Neuronal stem cell (in vitro differentiated cells): Measurements from ENCODE around the gene PDCD2L.
"Not testable (repeated sequence)": the region's sequence is repeated elsewhere in the genome, so short reads cannot be mapped to it uniquely, and the experiment has no call there.

Experiments
- DNase-seq: peaks from one replicate; pipeline ENCODE4 v3.0.0-alpha.2; 2013; ENCODE audit warnings: low spot score
- H2AFZ ChIP-seq: one replicate; pipeline ENCODE4 v1.6.1; 2013; ENCODE audit warnings: mild to moderate bottlenecking, low read length, inconsistent platforms
- H2AK5ac ChIP-seq: 2 replicates; pipeline ENCODE4 v1.6.1; 2013; ENCODE audit warnings: low read depth, mild to moderate bottlenecking, inconsistent platforms, low read length, moderate library complexity, mixed read lengths
- H2BK120ac ChIP-seq: 2 replicates; pipeline ENCODE4 v1.6.1; 2013; ENCODE audit warnings: low read depth, mild to moderate bottlenecking, inconsistent platforms, low read length, moderate library complexity, mixed read lengths
- H2BK12ac ChIP-seq: one replicate; pipeline ENCODE4 v1.6.1; 2013; ENCODE audit warnings: low read length, inconsistent platforms
- H2BK15ac ChIP-seq: 2 replicates; pipeline ENCODE4 v1.6.1; 2013; ENCODE audit warnings: mild to moderate bottlenecking, low read length, inconsistent platforms, mixed read lengths
- H2BK5ac ChIP-seq: one replicate; pipeline ENCODE4 v1.6.1; 2013; ENCODE audit warnings: inconsistent platforms, mild to moderate bottlenecking, low read length, moderate library complexity
- H3K14ac ChIP-seq: one replicate; pipeline ENCODE4 v1.6.1; 2013; ENCODE audit warnings: low read length, inconsistent platforms
- H3K18ac ChIP-seq: 2 replicates; pipeline ENCODE4 v1.6.1; 2013; ENCODE audit warnings: low read length, inconsistent platforms
- H3K23ac ChIP-seq: 2 replicates; pipeline ENCODE4 v1.6.1; 2013; ENCODE audit warnings: low read depth, mild to moderate bottlenecking, mixed read lengths, low read length, inconsistent platforms; ENCODE audit not compliant: poor library complexity
- H3K27ac ChIP-seq: replicated peaks from 3 replicates; pipeline ENCODE4 v1.5.1; 2013; ENCODE audit warnings: low read length, inconsistent platforms
- H3K27me3 ChIP-seq, 3 experiments: 2 replicates each; pipeline ENCODE4 v1.6.1; 2013; ENCODE audit warnings: low read length in 3 of 3, mild to moderate bottlenecking in 2 of 3, inconsistent platforms in 1 of 3, low read depth in 1 of 3, mixed read lengths in 1 of 3, moderate library complexity in 1 of 3; ENCODE audit not compliant: control insufficient read depth in 3 of 3, insufficient read depth in 3 of 3
- H3K36me3 ChIP-seq, 2 donors: replicated peaks in 1 of 2; 2 replicates each; pipeline ENCODE4 v1.6.1; 2013; ENCODE audit warnings: low read length in 2 of 2; ENCODE audit not compliant: control insufficient read depth in 2 of 2, insufficient read depth in 2 of 2
- H3K4ac ChIP-seq: 2 replicates; pipeline ENCODE4 v1.6.1; 2013; ENCODE audit warnings: inconsistent platforms, mild to moderate bottlenecking, low read length, moderate library complexity
- H3K4me1 ChIP-seq, 2 donors: 1 replicate in 1 of 2; 2 replicates in 1 of 2; pipeline ENCODE4 v1.6.1; 2013; ENCODE audit warnings: low read length in 2 of 2, low read depth in 1 of 2; ENCODE audit not compliant: control insufficient read depth in 2 of 2, insufficient read depth in 1 of 2
- H3K4me2 ChIP-seq: one replicate; pipeline ENCODE4 v1.6.1; 2013; ENCODE audit warnings: mild to moderate bottlenecking, low read length, inconsistent platforms; ENCODE audit not compliant: insufficient read depth, poor library complexity, severe bottlenecking
- H3K4me3 ChIP-seq, 2 donors: 2 replicates each; pipeline ENCODE4 v1.5.1; 2013; ENCODE audit warnings: low read length in 2 of 2, mild to moderate bottlenecking in 2 of 2, inconsistent platforms in 1 of 2, moderate library complexity in 1 of 2
- H3K79me1 ChIP-seq: one replicate; pipeline ENCODE4 v1.6.1; 2013; ENCODE audit warnings: low read depth, mild to moderate bottlenecking, inconsistent platforms, low read length, moderate library complexity
- H3K9ac ChIP-seq: one replicate; pipeline ENCODE4 v1.6.1; 2013; ENCODE audit warnings: mild to moderate bottlenecking, low read depth, low read length, inconsistent platforms; ENCODE audit not compliant: poor library complexity
- H3K9me3 ChIP-seq, 2 donors: replicated peaks in 1 of 2; 2 replicates each; pipeline versions ENCODE3 to v1.6.1; 2013; ENCODE audit warnings: low read length in 2 of 2, mild to moderate bottlenecking in 2 of 2, inconsistent platforms in 1 of 2, low read depth in 1 of 2, mixed read lengths in 1 of 2, moderate library complexity in 1 of 2; ENCODE audit not compliant: control insufficient read depth in 2 of 2, insufficient read depth in 1 of 2
- H4K8ac ChIP-seq: one replicate; pipeline ENCODE4 v1.6.1; 2013; ENCODE audit warnings: low read depth, mild to moderate bottlenecking, inconsistent platforms, low read length, moderate library complexity
- H4K91ac ChIP-seq: one replicate; pipeline ENCODE4 v1.6.1; 2013; ENCODE audit warnings: low read length, low read depth, mild to moderate bottlenecking, inconsistent platforms; ENCODE audit not compliant: poor library complexity
- WGBS, 2 donors: extraction: QIAGEN DNeasy Blood & Tissue Kit; methylation state at CpG; one replicate each; pipeline ENCODE4 v1.1.7; 2013; ENCODE audit warnings: missing lambda C conversion rate in 2 of 2, mixed read lengths in 1 of 2; ENCODE audit not compliant: insufficient read length in 2 of 2, insufficient replicate concordance in 1 of 2; ENCODE audit errors: extremely low coverage in 2 of 2; 5-methylcytosine and 5-hydroxymethylcytosine counted together

PDCD2L gene

DNA sequence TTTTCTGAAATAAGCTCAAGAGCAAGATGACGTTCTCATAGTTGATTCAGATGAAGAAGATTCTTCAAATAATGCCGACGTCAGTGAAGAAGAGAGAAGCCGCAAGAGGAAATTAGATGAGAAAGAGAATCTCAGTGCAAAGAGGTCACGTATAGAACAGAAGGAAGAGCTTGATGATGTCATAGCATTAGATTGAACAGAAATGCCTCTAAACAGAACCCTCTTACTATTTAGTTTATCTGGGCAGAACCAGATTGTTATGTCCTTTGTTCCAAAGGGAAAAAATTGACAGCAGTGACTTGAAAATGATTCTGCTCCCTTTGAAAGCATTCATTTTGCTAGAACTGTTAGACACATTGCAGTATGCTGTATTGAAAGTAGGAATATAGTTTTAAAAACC lies 64.8 kb downstream of the PDCD2L start:
- not testable (repeated sequence) for H3K14ac ChIP-seq, H3K4me2 ChIP-seq, H3K23ac ChIP-seq, H4K91ac ChIP-seq, H2BK12ac ChIP-seq, H2AFZ ChIP-seq, H3K9me3 ChIP-seq, H2BK5ac ChIP-seq, H3K79me1 ChIP-seq, H3K4me3 ChIP-seq, H3K27ac ChIP-seq, H3K9ac ChIP-seq, H3K18ac ChIP-seq, DNase-seq, H4K8ac ChIP-seq, H2AK5ac ChIP-seq, H3K27me3 ChIP-seq, H2BK120ac ChIP-seq, H2BK15ac ChIP-seq, H3K4me1 ChIP-seq, H3K4ac ChIP-seq
- no CpG with 5 or more reads among the region's 5 CpGs for WGBS, 2 donors
- H3K36me3 ChIP-seq, result peaks cover 33 to 100% of the 10 kb centered on the region in 2 donors

DNA sequence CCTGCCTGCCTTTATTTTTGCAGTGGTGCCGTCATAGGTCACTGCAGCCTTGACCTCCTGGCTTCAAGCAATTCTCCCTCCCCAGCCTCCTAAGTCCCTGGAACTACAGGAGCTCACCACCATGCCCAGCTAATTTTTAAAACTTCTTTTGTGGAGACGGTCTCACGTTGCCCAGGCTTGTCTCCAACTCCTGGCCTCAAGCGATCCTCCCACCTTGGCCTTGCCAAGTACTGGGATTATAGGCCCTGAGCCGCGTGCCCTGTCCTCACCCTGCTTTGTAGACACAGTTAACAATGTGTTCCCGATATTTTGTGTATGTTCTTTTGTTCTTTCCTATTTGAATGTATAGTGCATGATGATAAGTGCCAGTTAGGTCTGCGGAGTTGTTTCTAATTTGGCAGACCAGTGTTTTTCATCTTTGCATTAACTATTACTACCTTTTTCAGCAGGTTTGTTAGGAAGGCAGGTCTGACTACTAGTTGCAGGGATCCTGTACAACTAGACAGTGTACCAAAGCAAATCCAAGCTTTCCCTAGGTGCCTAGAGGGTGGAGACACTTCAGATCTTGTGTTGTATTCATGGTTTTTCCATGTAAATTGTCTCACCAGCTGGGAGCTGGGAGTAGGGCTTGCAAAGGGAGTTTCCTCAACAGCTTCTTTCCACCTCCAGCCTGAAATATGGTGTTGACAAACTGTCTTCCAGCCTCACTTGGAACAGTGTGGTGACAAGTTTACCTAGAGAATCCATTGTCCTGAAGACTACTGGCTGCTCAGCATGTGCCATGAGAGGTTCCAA lies 67.9 kb downstream of the PDCD2L start:
- H2AFZ ChIP-seq, result no peak overlapping the region
- H3K18ac ChIP-seq, result no peak overlapping the region
- H2BK120ac ChIP-seq, result no peak overlapping the region
- no peak overlapping the region for H2AK5ac ChIP-seq
- H3K9me3 ChIP-seq, result peaks cover 0 to 3% of the 10 kb centered on the region in 2 donors
- no peak overlapping the region for H4K91ac ChIP-seq
- no peak overlapping the region for H3K4me3 ChIP-seq
- H3K23ac ChIP-seq, result no peak overlapping the region
- no peak overlapping the region for H3K14ac ChIP-seq
- no peaks in the 10 kb centered on the region for H3K4me1 ChIP-seq
- H3K4me2 ChIP-seq, result no peak overlapping the region
- H3K4ac ChIP-seq, result no peak overlapping the region
- H3K27me3 ChIP-seq, result no peaks in the 10 kb centered on the region
- no peak overlapping the region for H3K27ac ChIP-seq
- H3K36me3 ChIP-seq, result peaks cover 23 to 76% of the 10 kb centered on the region in 2 donors
- no peak overlapping the region for H2BK15ac ChIP-seq
- H3K79me1 ChIP-seq, result no peaks in the 10 kb centered on the region
- H2BK5ac ChIP-seq, result no peak overlapping the region
- WGBS, 2 donors, result no CpG with 5 or more reads among the region's 8 CpGs
- no peak overlapping the region for H3K9ac ChIP-seq
- DNase-seq, result no peak
- H2BK12ac ChIP-seq, result no peak overlapping the region
- H4K8ac ChIP-seq, result no peak overlapping the region

DNA sequence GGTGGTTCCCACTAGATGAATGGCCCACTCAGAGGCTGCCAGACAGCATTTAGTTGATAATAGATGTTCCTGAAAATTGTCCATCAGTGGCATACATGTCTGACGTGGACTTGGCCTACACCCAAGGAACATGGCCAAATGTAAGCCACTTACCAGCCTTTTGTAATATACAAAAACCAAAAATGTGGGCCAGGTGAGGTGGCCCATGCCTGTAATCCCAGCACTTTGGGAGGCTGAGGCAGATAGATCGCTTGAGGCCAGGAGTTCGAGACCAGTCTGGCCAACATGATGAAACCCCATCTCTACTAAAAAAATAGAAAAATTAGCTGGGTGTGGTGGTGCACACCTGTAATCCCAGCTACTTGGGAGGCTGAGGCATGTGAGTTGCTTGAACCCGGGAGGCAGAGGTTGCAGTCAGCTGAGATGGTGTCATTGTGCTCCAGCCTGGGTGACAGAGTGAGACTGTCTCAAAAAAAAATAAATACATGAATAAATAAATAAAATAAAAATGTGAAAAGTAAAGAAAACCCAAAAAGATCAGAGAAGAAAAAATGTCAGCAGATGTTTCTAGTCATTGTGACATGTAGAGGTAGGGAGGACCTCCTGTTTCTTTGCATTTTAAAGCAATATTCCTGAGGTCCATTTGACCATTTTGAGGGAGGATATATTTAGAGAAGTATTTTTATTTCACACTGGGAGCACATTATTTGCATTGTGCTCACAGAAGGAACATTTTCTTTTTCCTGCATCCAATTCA lies 70.2 kb downstream of the PDCD2L start:
- Histone ChIP-seq H4K91ac (no peak overlapping the region), H2BK15ac (no peak overlapping the region), H3K4ac (no peak overlapping the region), H2AFZ (no peak overlapping the region), H2BK120ac (no peak overlapping the region), H3K9ac (no peak overlapping the region), H2BK12ac (no peak overlapping the region), H3K4me3 (no peak overlapping the region), H3K4me1 (no peaks in the 10 kb centered on the region), H2AK5ac (no peak overlapping the region), H3K14ac (no peak overlapping the region), H3K23ac (no peak overlapping the region), H3K79me1 (no peaks in the 10 kb centered on the region), H3K9me3 (peaks cover 3% of the 10 kb centered on the region in 2 donors), H3K18ac (no peak overlapping the region), H3K27ac (no peak overlapping the region), H4K8ac (no peak overlapping the region), H3K4me2 (no peak overlapping the region), H2BK5ac (no peak overlapping the region), H3K36me3 (peaks cover 18 to 53% of the 10 kb centered on the region in 2 donors), H3K27me3 (no peaks in the 10 kb centered on the region)
- DNase-seq, result no peak
- WGBS, 2 donors, result no CpG with 5 or more reads among the region's 4 CpGs
